Superior temporal gyrus (tissue), 1 donor: ENCODE measurements around the gene RNF141.

Experiments used
- DNase-seq: peaks from one replicate; pipeline ENCODE4 v3.0.0-alpha.2; 2016; ENCODE audit errors: extremely low spot score

The RNF141 gene

GRCh38 chr11:10498426-10499250 lies 42.3 kb downstream of the RNF141 start:
- no peak for DNase-seq

DNA sequence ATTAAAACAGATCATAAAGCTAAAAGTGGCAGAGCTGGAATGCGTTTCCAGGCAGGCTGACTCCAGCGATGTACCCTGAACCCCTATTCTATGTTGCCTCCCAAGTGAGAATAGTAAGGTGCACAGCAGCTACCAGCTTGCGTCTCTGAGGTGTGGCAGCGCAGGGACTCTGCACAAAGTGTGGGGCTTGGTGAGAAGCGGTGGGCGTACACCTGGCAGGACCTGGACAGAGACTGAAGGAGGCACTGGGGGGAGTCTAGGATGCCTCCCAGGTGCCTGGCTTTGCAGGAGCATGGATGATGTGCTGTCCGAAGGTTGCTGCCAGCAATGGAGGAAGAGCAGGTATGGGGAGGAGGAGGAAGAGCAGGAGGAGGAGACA lies 43.0 kb downstream of the RNF141 start:
- DNase-seq: no peak

DNA sequence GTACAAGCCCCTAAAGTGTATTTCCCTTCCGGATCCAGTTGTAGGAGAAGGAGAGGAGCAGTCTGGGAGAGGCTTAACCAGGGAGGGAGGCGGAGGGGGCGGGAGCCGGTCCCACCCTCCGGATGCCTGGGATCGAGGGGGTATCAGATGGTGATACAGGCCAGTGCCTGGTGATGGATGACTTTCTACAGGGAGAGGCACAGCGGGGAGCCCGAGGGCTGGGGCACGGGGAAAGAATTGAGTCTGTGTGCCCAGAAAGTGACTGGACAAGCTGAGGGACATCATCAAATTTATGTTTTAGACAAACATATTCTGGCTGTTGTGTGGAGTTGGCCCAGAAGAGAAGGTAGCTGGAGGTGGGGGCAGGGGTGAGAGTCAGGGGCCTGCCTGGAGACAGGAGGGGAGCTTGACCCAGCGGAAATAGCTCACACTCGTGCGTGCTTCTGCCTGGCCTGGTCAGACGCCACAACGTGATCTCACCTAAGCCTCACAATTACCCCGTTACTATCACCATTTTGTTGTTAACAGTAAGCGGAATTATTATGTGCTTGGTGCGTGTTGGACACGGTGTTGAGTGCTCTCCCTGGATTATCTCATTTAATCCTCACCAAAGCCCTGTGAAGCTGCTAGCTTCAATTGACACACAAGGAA lies 43.5 kb downstream of the RNF141 start:
- no peak for DNase-seq

DNA sequence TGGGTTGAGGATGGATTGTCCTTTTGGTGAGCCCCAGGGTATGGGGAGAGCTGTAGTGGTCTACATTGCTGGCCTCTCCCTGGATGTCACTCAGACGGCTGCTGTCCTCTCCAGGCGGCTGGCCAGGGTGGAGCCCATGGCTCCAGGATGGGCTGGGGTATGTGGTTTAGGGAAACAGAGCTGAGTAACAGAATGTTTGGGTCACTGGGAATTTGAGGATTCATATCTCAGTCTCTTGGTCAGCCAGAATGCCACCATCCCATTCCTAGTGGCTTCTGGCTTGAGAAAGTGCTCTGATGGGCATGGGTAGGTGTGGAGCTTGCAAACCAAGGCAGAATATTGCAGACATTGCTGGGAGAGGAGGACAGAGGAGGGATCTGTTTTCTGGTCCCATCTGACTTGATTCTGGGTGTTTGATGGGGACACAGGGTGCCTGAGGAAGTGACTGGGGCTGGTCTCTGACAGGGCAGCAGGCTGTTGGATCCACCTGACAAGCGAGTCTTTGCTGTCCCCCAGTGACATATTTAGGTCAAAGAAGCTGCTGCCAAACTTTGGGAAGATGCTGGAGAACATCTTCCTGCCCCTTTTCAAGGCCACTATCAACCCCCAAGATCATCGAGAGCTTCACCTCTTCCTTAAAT lies 44.6 kb downstream of the RNF141 start:
- DNase-seq: no peak

GRCh38 chr11:10495464-10495786 lies 45.6 kb downstream of the RNF141 start:
- no peak for DNase-seq

DNA sequence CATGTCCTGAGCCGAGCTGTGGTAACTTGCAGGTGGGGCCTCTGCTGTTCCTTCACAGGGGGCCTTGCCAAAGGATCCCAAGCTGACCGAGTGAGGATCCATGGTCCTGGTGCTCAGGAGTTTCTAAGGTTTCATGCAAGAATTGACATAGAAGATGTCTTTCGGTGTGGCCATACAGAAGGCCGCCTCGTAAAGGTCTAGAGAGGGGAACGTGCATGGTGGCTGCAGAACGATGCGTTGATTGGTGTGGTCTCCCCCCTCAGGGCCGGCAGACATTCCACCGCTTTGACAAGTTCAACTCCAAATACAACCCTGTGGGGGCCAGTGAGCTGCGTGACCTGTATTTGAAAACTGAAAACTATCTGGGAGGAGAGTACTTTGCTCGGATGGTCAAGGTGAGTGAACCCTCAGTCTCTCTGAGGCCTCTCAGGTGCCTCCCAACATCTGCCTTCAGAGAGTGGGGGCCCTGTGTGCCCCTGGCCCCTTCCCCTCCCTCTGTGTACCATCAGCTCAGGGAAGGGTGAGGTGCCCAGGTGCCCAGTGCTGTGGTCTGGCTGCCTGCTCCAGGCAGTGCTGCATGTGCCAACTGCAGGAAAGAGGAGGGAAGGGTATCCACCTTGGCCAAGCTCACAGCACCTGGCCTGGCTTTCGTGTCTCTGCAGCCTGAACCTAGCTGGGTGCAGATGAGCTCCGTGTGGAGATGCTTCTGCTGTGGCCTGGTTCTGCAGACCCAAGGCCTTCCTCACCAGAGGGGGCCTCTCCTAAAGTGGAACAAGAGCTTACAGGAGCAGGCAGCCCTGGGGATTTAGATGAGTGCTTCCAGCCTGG lies 46.1 kb downstream of the RNF141 start:
- DNase-seq: no peak

- DNase-seq: no peak
Observed at GRCh38 chr11:10493041-10493663, 47.8 kb downstream of the RNF141 start.

DNA sequence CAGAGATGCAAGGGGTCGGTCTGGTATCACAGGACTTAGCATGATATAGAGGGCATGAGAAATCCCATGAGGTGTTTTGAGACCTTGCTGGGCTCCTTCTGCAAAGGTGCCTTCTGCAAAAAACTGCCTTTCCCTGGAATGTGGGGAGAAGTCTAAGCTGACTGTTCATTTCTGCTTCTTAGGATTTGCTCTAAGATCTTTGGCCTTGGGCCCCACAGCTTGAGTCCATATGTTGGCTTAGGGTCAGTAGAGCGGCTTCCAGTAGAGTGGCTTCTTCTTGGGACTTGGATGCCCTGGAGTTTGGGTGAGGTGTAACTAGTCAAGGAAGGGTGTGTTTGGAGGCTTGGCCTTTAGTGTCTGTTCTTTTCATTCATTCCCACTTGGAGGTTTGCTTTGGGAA lies 48.9 kb downstream of the RNF141 start:
- no peak for DNase-seq

DNA sequence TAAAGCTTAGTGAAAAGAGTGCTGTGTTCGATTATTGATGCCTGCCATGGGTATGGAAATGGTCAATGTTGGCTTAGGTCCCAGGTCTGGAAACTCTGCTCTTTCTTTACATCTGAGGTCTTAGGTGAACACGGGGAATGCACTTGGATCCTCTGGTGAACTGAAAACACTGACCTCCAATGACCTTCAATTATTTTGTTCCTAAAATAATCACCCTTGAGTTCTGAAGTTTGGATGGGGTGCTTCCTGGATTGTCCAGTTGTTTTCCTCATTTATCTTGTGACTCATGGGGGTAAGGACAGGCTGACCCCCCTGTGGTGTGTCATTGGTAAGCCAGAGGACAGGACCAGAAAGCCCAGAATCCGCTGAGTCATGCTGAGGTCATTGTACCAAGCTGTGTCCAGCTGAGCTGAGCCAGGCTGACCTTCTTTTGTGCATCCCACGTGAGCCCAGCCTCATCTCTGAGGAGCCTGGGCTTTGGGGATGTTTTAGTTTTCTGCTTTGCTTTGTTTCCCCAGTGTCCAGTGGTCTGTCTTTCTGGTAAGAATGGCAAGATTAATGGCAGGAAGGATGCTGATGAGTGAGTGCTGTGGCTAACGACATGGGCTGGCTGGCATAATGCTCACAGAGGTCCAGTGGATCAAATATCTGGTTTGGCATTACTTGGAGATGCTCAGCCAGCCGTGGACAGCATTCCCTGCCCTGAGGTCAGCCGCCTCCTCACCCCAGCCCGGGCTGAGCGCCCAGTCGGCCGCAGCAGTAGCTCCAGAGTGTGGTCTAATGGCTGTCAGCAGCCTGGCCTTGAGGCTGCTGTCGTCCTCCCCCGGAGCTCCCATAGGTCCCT lies 50.4 kb downstream of the RNF141 start:
- peak; percentile 96 for DNase-seq

GRCh38 chr11:10490032-10490397 lies 51.0 kb downstream of the RNF141 start:
- DNase-seq: no peak

GRCh38 chr11:10488934-10489691 lies 51.9 kb downstream of the RNF141 start:
- DNase-seq: no peak

- no peak for DNase-seq
Observed at GRCh38 chr11:10488121-10488933, 52.7 kb downstream of the RNF141 start.

- DNase-seq: no peak
Observed at GRCh38 chr11:10487002-10487647, 53.9 kb downstream of the RNF141 start.

GRCh38 chr11:10486161-10486840 lies 54.7 kb downstream of the RNF141 start:
- DNase-seq: no peak

DNA sequence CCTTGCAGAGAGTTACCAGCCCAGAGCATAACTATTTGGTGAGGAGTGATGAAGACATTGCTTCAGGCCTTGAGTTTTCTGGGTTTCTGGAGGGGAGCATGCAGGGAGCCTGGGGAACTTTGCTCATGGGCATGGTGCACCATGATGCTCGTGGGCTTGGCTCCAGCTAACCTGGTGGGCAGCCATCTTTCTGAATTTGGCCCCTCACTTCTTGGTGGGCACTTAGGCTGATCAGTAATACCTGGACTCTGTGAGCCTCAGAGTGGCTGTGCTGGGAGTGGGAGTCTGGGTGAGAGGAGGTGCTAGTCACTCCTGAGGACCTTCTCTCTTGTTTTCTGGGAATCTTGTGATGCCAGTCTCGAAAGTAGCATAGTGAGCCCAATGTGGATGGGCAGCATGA lies 55.3 kb downstream of the RNF141 start:
- DNase-seq: no peak

DNA sequence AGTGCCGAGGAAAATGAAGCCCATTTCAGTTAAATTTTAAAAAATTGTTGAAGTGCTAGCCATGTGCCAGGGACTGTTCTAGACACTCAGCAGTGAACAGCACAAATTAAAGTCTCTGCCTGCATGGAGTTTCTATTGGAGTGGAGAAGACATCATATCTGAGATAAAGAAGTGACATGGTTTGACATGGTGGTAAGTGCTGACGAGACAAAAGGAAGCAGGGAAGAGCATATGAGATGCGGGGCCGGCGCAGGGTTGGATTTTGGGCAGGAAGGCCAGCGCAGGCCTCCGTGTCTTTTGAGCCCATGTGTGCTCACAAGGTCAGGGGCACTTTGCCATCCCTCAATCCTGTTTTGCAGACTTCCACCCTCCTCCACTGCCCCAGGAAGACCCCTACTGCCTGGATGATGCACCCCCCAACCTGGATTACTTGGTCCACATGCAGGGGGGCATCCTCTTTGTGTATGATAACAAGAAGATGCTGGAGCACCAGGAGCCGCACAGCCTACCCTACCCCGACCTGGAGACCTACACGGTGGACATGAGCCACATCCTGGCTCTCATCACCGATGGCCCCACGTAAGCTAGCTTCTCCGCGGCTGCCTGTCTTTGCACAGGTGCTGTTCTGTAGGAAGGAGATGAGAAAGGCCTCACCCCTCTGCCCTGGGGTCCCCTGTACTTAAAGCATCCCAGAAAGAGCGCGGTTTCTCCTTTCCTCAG lies 56.4 kb downstream of the RNF141 start:
- DNase-seq: no peak

- DNase-seq: no peak
Observed at GRCh38 chr11:10483584-10483983, 57.4 kb downstream of the RNF141 start.
